Endothelial cell of umbilical vein (primary cell): ENCODE measurements around the gene GABARAPL2. TPM values are rescaled to one million over a fixed set of nuclear protein-coding genes. Genes with fewer than 3 reads are reported as not detected.

Experiments used
- BruUV-seq: library from RNA; stranded (reverse); fragments of 400-500 nt; replicated peaks from 2 replicates; lab custom pipeline; 2021; lab: Mats Ljungman, UMichigan
- CTCF ChIA-PET: fragments of 300-600, 350-600 bp; sonication (Branson Sonifier 250); formaldehyde crosslinking; loops from one replicate; lab custom pipeline; 2021; ENCODE audit warnings: antibody characterized with exemption, inconsistent platforms; lab: Charles Lee
- POLR2A ChIA-PET: fragments of 300-600, 350-600 bp; sonication (Branson Sonifier 250); formaldehyde crosslinking; loops from one replicate; lab custom pipeline; 2021; ENCODE audit warnings: antibody characterized with exemption, inconsistent platforms; lab: Charles Lee
- DNase-seq: peaks from one replicate; pipeline ENCODE4 v3.0.0-alpha.2; 2011; ENCODE audit warnings: low read depth, low spot score
- FAIRE-seq: peaks from 2 replicates; lab custom pipeline; 2011; peaks lifted over from hg19 to GRCh38; lab: Jason Lieb, UNC
- H2AFZ ChIP-seq: 2 replicates; pipeline ENCODE4 v1.6.0; 2012; ENCODE audit warnings: low read depth, low read length, control low read depth, inconsistent platforms
- H3K27ac ChIP-seq: 2 replicates; pipeline ENCODE4 v1.5.1; 2011; ENCODE audit warnings: low read depth, mild to moderate bottlenecking, control low read depth, low read length, moderate library complexity; ENCODE audit not compliant: insufficient read depth
- H3K27me3 ChIP-seq, 2 experiments: 2 replicates each; pipeline versions ENCODE4 v1.6.0 to v1.6.1; 2011; ENCODE audit warnings: low read length in 2 of 2, mixed read lengths in 1 of 2; ENCODE audit not compliant: control insufficient read depth in 2 of 2, insufficient read depth in 2 of 2
- H3K36me3 ChIP-seq, 2 experiments: 2 replicates in 1 of 2; 3 replicates in 1 of 2; pipeline ENCODE4 v1.5.1; 2011; ENCODE audit warnings: low read length in 2 of 2, mild to moderate bottlenecking in 1 of 2, moderate library complexity in 1 of 2; ENCODE audit not compliant: control insufficient read depth in 2 of 2, insufficient read depth in 2 of 2; ENCODE audit errors: extremely low read depth in 1 of 2
- H3K4me1 ChIP-seq: 3 replicates; pipeline ENCODE4 v1.5.1; 2011; ENCODE audit warnings: mild to moderate bottlenecking, low read length; ENCODE audit not compliant: control insufficient read depth, insufficient read depth; ENCODE audit errors: extremely low read depth
- H3K4me2 ChIP-seq: 2 replicates; pipeline ENCODE4 v1.6.1; 2011; ENCODE audit warnings: low read length, control low read depth, mixed read lengths; ENCODE audit not compliant: insufficient read depth
- H3K4me3 ChIP-seq, 3 experiments: fragments of 200-600 bp in 1 of 3; sonication (generic), shearing (Covaris generic) in 1 of 3; replicated peaks in 1 of 3; 2 replicates each; pipeline ENCODE4 v1.5.1; 2011 to 2016; ENCODE audit warnings: control low read depth in 3 of 3, low read length in 3 of 3, mild to moderate bottlenecking in 2 of 3, inconsistent platforms in 1 of 3, low read depth in 1 of 3, moderate library complexity in 1 of 3; ENCODE audit not compliant: insufficient read depth in 1 of 3
- H3K79me2 ChIP-seq: 2 replicates; pipeline ENCODE4 v1.6.0; 2012; ENCODE audit warnings: low read length, inconsistent platforms; ENCODE audit not compliant: control insufficient read depth, insufficient read depth
- H3K9ac ChIP-seq: replicated peaks from 2 replicates; pipeline ENCODE3; 2011; ENCODE audit warnings: low read length, control low read depth; ENCODE audit not compliant: insufficient read depth; ENCODE audit errors: extremely low read depth
- H3K9me1 ChIP-seq: replicated peaks from 3 replicates; pipeline ENCODE4 v1.6.0; 2011; ENCODE audit warnings: mild to moderate bottlenecking, low read length; ENCODE audit not compliant: control insufficient read depth, insufficient read depth; ENCODE audit errors: extremely low read depth
- H3K9me3 ChIP-seq: replicated peaks from 2 replicates; pipeline ENCODE4 v1.5.1; 2012; ENCODE audit warnings: low read length, inconsistent platforms; ENCODE audit not compliant: control insufficient read depth, insufficient read depth
- H4K20me1 ChIP-seq: replicated peaks from 2 replicates; pipeline ENCODE3; 2011; ENCODE audit warnings: mild to moderate bottlenecking, low read length; ENCODE audit not compliant: control insufficient read depth, insufficient read depth; ENCODE audit errors: extremely low read depth
- EZH2 ChIP-seq: IDR thresholded peaks from 2 replicates; pipeline ENCODE4 v1.6.1; 2012; ENCODE audit warnings: borderline replicate concordance, low read depth, mild to moderate bottlenecking, moderate library complexity, low read length, inconsistent platforms; ENCODE audit not compliant: severe bottlenecking
- FOS ChIP-seq: IDR thresholded peaks from 2 replicates; pipeline ENCODE4 v1.6.1; 2011; ENCODE audit warnings: mild to moderate bottlenecking, low read length, moderate library complexity, borderline replicate concordance; ENCODE audit not compliant: insufficient read depth
- GATA2 ChIP-seq: IDR thresholded peaks from 2 replicates; pipeline ENCODE4 v1.7.0; 2011; ENCODE audit warnings: low read depth, mild to moderate bottlenecking, moderate library complexity, mixed read lengths, low read length; ENCODE audit not compliant: insufficient read length, insufficient read depth
- JUN ChIP-seq: IDR thresholded peaks from 2 replicates; pipeline ENCODE4 v1.6.1; 2011; ENCODE audit warnings: borderline replicate concordance, low read depth; ENCODE audit not compliant: insufficient read length, insufficient read depth
- MYC ChIP-seq: IDR thresholded peaks from one replicate; pipeline ENCODE4 v1.6.1; 2011; ENCODE audit warnings: mild to moderate bottlenecking, low read depth, low read length
- POLR2A ChIP-seq: IDR thresholded peaks from 2 replicates; pipeline ENCODE4 v1.6.1; 2012; ENCODE audit warnings: low read depth, mild to moderate bottlenecking, control low read depth, low read length
- POLR2AphosphoS5 ChIP-seq: IDR thresholded peaks from 2 replicates; pipeline ENCODE4 v1.6.1; 2012; ENCODE audit warnings: low read depth, mild to moderate bottlenecking, control low read depth, low read length, moderate library complexity; ENCODE audit not compliant: insufficient read depth
- dilution Hi-C: fragments of 300-500 bp; cut with MboI; formaldehyde crosslinking; loops from one replicate; pipeline ENCODE4 v1.15.0; 2019; ENCODE audit warnings: low sequenced_read_pairs; ENCODE audit not compliant: extremely low pct_ligation_motif_present
- intact Hi-C: fragments of 100-400 bp; cut with micrococcal nuclease; formaldehyde crosslinking; loops from one replicate; pipeline ENCODE4 v1.10.0; 2022
- polyA plus RNA-seq, 4 experiments: library from polyadenylated mRNA; depleted of rRNA in 3 of 4; stranded (reverse) in 3 of 4; unstranded in 1 of 4; fragments of >200 nt; gene quantifications; 2 replicates each; pipeline versions ENCODE4 v1.2.1 to v1.2.3, GENCODE V29; 2011 to 2012; ENCODE audit warnings: missing spikeins in 1 of 4
- total RNA-seq: library from RNA; stranded (reverse); gene quantifications from 2 replicates; pipeline ENCODE4 v1.2.3, GENCODE V29; 2021
- TF ChIP-seq, protein P1 (sequence below): IDR thresholded peaks from 2 replicates; pipeline ENCODE4 v1.6.1; 2011; ENCODE audit not compliant: insufficient read depth, insufficient read length
- TF ChIP-seq, protein P2 (sequence below), 2 donors: IDR thresholded peaks; 1 replicate in 1 of 2; 2 replicates in 1 of 2; pipeline ENCODE4 v1.5.1; 2011; ENCODE audit warnings: low read length in 2 of 2, mild to moderate bottlenecking in 2 of 2, moderate library complexity in 2 of 2, control low read depth in 1 of 2, inconsistent platforms in 1 of 2, low read depth in 1 of 2; ENCODE audit not compliant: insufficient read depth in 1 of 2; ENCODE audit errors: extremely low read depth in 1 of 2

GABARAPL2 gene
- total and polyA plus RNA-seq, 2 donors (not counting 3 experiments of a cell fraction or from before 2014, with no cell fraction given): 77.9 to 84.5 TPM

DNA sequence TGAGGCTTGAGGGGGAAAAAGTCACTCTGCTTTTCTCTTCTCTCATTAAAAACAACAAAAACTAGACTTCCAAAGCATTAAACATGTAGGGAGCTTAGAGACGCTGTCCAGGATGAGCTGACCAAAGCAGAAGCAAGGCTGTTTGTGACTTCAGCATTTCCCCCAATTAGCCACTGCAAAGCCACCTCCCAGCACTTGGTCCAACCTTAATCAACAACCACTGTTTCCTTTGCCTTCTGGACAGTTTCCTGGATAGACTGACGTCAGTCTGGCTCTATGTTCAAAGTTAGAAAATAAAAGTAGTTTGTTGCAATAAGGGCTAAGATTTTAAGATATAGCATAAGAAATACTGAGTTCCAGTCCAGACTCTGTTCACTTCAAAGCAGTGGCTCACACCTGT, 13.2 kb upstream of the GABARAPL2 start:
- Histone ChIP-seq H4K20me1 (no peaks in the 10 kb centered on the region), H3K27ac (no peak overlapping the region), H3K4me3 (no peak overlapping the region), H3K9ac (no peak overlapping the region), H3K9me3 (no peaks in the 10 kb centered on the region), H3K4me2 (peak overlapping the region; percentile 4), H3K9me1 (no peaks in the 10 kb centered on the region), H3K79me2 (no peaks in the 10 kb centered on the region), H2AFZ (no peak overlapping the region), H3K36me3 (no peaks in the 10 kb centered on the region), H3K4me1 (peaks cover 12% of the 10 kb centered on the region), H3K27me3 (no peaks in the 10 kb centered on the region)
- POLR2A ChIA-PET: interaction anchor here (0.7 kb wide), 1 partner anchor 13 kb away, joined by 4 read pairs; the partner anchor contains the start of gene GABARAPL2
- CTCF ChIA-PET: interaction anchor here (0.7 to 2.5 kb wide), 5 partner anchors 18 to 354 kb away, joined by 3 to 5 read pairs (median 3); partner anchors contain the start of gene TMEM170A
- dilution Hi-C loops: no loop called here
- intact Hi-C loops: no loop called here
- FAIRE-seq: peak; percentile 84
- no TSS peak for BruUV-seq
- TF ChIP-seq MYC (no peak), POLR2AphosphoS5 (no peak), GATA2 (no peak), FOS (no peak), JUN (no peak), POLR2A (no peak), EZH2 (no peak)
- TF ChIP-seq, protein P1, sequence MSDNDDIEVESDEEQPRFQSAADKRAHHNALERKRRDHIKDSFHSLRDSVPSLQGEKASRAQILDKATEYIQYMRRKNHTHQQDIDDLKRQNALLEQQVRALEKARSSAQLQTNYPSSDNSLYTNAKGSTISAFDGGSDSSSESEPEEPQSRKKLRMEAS: no peak
- TF ChIP-seq, protein P2, sequence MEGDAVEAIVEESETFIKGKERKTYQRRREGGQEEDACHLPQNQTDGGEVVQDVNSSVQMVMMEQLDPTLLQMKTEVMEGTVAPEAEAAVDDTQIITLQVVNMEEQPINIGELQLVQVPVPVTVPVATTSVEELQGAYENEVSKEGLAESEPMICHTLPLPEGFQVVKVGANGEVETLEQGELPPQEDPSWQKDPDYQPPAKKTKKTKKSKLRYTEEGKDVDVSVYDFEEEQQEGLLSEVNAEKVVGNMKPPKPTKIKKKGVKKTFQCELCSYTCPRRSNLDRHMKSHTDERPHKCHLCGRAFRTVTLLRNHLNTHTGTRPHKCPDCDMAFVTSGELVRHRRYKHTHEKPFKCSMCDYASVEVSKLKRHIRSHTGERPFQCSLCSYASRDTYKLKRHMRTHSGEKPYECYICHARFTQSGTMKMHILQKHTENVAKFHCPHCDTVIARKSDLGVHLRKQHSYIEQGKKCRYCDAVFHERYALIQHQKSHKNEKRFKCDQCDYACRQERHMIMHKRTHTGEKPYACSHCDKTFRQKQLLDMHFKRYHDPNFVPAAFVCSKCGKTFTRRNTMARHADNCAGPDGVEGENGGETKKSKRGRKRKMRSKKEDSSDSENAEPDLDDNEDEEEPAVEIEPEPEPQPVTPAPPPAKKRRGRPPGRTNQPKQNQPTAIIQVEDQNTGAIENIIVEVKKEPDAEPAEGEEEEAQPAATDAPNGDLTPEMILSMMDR (IDR thresholded peaks at IDR 0.05; ENCODE audit: extremely low read depth in 1 of 2, insufficient read depth in 1 of 2, low read depth in 1 of 2, low read length in 2 of 2): no peak
- peak; percentile 60 for DNase-seq
